ENCODE results near the gene HOXC9.

GRCh38 chr12:53966385-53967133 is 33.4 kb upstream of the HOXC9 start:
- TF ChIP-seq POLR2A (IDR thresholded peaks at IDR 0.05) (no peak), CTCF (IDR thresholded peaks at IDR 0.05) (no peak)
